ENCODE results near the gene MMP2. TPM values are rescaled to one million over a fixed set of nuclear protein-coding genes. Genes with fewer than 3 reads are reported as not detected.
A peak's percentile ranks its signal among the peaks of the same experiment; 100 is the strongest.

Gene MMP2
- total and polyA plus RNA-seq, 7 donors, result 16.0 to 60.9 (median 23.2) TPM

DNA sequence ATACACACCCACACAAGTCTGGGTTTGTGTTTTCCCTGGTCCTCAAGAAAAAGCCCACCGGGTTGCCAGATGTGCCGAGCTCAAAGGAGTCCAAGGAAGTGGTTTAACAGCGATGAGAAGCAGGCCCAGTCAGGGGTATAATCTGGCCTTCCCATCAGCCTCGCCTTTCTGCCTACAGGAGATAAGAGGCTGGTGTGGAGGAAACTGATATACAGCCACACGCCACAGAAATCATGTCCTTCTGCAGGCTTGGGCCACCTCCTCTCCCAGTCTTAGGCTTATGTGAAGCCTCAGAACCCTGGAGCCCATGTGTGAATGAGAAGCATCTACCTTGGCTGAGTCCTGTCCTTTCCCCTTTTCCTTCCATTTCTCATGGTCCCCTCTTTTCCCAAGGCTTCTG lies 43.6 kb upstream of the MMP2 start:
- Histone ChIP-seq H3K4me3 (no peak overlapping the region), H3K4me1 (no peaks in the 10 kb centered on the region), H3K9me3 (no peaks in the 10 kb centered on the region), H3K36me3 (ENCODE audit: insufficient read depth in 1 of 2, low read depth in 1 of 2) (no peaks in the 10 kb centered on the region), H3K27ac (no peak overlapping the region), H3K27me3 (ENCODE audit: insufficient read depth in 3 of 3, low read length in 2 of 3) (no peaks in the 10 kb centered on the region)
- ATAC-seq (no peak), DNase-seq (no peak)
- TF ChIP-seq, protein P1, sequence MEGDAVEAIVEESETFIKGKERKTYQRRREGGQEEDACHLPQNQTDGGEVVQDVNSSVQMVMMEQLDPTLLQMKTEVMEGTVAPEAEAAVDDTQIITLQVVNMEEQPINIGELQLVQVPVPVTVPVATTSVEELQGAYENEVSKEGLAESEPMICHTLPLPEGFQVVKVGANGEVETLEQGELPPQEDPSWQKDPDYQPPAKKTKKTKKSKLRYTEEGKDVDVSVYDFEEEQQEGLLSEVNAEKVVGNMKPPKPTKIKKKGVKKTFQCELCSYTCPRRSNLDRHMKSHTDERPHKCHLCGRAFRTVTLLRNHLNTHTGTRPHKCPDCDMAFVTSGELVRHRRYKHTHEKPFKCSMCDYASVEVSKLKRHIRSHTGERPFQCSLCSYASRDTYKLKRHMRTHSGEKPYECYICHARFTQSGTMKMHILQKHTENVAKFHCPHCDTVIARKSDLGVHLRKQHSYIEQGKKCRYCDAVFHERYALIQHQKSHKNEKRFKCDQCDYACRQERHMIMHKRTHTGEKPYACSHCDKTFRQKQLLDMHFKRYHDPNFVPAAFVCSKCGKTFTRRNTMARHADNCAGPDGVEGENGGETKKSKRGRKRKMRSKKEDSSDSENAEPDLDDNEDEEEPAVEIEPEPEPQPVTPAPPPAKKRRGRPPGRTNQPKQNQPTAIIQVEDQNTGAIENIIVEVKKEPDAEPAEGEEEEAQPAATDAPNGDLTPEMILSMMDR (IDR thresholded peaks at IDR 0.05), result no peak
- 80 to 84% (median 83%) methylated on average over 5 of the region's 5 CpGs for WGBS, 3 donors
- intact Hi-C loops (cut with DNase I), result no loop called here

DNA sequence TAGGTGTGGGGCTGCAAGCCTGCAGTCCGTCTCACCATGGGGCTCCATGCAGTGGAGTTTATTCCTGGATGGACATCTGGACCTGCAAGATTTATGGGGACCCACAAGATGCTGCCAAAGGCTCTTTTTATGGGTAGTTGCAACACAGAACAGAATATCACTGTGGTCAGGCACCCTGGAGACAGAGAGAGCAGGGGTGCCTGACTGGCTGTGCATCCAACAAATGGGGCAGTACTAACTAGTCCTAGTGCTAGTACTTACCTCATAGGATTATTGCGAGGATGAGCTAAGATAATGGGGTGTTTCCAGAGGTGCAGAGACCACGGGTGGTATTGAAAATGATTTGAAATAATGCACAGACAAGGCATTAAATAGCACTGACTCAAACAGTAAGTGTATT lies 42.4 kb upstream of the MMP2 start:
- TF ChIP-seq, protein P1 (IDR thresholded peaks at IDR 0.05), result no peak
- intact Hi-C loops (cut with DNase I), result no loop called here
- H3K27ac ChIP-seq, result no peak overlapping the region
- no peaks in the 10 kb centered on the region for H3K27me3 ChIP-seq (ENCODE audit: insufficient read depth in 3 of 3, low read length in 2 of 3)
- no peaks in the 10 kb centered on the region for H3K36me3 ChIP-seq (ENCODE audit: insufficient read depth in 1 of 2, low read depth in 1 of 2)
- H3K4me3 ChIP-seq, result no peak overlapping the region
- H3K9me3 ChIP-seq, result no peaks in the 10 kb centered on the region
- ATAC-seq (peak in 2 of 4 donors; percentile 13 to 49), DNase-seq (no peak)
- no peaks in the 10 kb centered on the region for H3K4me1 ChIP-seq
- WGBS, 3 donors, result 77 to 81% (median 81%) methylated on average over 3 of the region's 3 CpGs

DNA sequence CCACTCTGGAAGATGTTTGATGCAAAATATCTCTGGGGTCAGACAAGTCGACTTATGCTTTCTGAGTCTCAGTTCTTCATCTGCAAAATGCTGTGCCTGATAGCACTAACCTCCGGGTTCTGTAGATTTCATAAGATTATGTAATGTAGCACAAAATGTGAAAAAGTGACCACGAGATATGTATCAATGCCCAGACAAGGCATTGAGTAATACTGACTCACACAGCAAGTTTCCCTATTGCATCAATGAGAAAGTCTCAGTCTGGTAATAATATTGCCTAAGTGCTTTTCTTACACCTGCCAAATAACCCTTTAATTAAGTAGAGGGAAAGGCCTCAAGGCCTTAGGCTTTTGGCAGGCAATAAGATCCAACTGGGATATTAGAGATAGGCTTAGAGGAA lies 41.4 kb upstream of the MMP2 start:
- ATAC-seq, result peak; percentile 43 to 66 (median 50)
- Histone ChIP-seq H3K36me3 (ENCODE audit: insufficient read depth in 1 of 2, low read depth in 1 of 2) (no peaks in the 10 kb centered on the region), H3K9me3 (no peaks in the 10 kb centered on the region), H3K27me3 (ENCODE audit: insufficient read depth in 3 of 3, low read length in 2 of 3) (no peaks in the 10 kb centered on the region), H3K4me1 (no peaks in the 10 kb centered on the region), H3K27ac (no peak overlapping the region), H3K4me3 (no peak overlapping the region)
- 76 to 82% (median 77%) methylated on average over 3 of the region's 3 CpGs for WGBS, 3 donors
- no peak for DNase-seq
- TF ChIP-seq, protein P1 (IDR thresholded peaks at IDR 0.05), result no peak
- intact Hi-C loops (cut with DNase I), result no loop called here

DNA sequence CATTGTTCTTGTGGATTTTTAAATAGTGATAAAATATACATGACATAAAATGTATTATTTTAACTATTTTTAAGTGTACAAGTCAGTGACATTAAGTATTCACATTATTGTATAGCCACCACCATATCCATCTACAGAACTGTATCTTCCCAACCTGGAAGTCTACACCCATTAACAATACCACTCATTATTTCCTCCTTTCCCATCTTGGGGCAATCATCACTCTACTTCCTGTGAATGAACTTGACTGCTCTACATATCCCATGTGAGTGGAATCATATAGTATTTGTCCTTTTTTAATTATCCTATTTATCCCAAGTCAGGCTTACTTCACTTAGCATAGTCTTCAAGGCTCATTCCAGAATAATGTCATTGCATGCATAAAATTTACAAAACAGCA lies 40.7 kb upstream of the MMP2 start:
- no peak overlapping the region for H3K4me3 ChIP-seq
- H3K36me3 ChIP-seq (ENCODE audit: insufficient read depth in 1 of 2, low read depth in 1 of 2), result no peaks in the 10 kb centered on the region
- TF ChIP-seq, protein P1 (IDR thresholded peaks at IDR 0.05), result no peak
- no peak for ATAC-seq
- H3K27me3 ChIP-seq (ENCODE audit: insufficient read depth in 3 of 3, low read length in 2 of 3), result no peaks in the 10 kb centered on the region
- no peak for DNase-seq
- intact Hi-C loops (cut with DNase I), result no loop called here
- H3K4me1 ChIP-seq, result no peaks in the 10 kb centered on the region
- H3K27ac ChIP-seq, result no peak overlapping the region
- H3K9me3 ChIP-seq, result no peaks in the 10 kb centered on the region

DNA sequence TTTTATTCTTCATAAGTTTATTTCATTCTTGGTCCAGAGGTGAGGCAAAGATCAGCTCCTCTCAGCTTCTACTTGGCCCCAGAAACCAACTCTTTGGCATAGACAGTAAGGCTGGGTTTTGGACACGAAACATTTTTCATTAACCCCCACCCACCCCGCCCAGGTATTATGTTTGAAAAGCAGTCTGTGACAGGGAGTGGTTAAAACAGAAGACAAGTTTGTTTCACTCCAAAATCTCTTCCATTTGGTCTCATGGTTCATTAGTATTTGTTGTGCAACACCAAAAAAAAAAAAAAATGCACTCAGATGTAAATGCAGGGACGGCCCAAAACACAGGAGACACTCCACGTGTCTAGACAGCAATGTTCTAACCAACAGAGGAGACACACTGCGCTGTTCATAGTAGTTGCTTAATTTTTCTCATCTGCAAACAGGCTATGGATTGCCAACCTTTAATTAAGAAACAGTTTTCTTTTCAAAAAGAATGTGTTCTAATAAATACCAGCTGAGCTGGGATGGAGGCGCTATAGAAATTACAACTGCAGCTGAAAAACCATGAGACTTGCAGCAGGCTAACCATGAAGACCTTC lies 39.8 kb upstream of the MMP2 start:
- peak; percentile 34 to 70 (median 51) for ATAC-seq
- TF ChIP-seq, protein P1 (IDR thresholded peaks at IDR 0.05), result no peak

More for the DNA sequence above, 39.8 kb upstream of the MMP2 start:
- H3K27me3 ChIP-seq (ENCODE audit: insufficient read depth in 3 of 3, low read length in 2 of 3), result no peaks in the 10 kb centered on the region
- intact Hi-C loops (cut with DNase I), result no loop called here
- H3K9me3 ChIP-seq, result no peaks in the 10 kb centered on the region
- H3K27ac ChIP-seq, result no peak overlapping the region
- H3K4me3 ChIP-seq, result no peak overlapping the region
- WGBS, 3 donors, result 70 to 78% (median 74%) methylated on average over 6 of the region's 6 CpGs
- H3K36me3 ChIP-seq (ENCODE audit: insufficient read depth in 1 of 2, low read depth in 1 of 2), result no peaks in the 10 kb centered on the region
- no peaks in the 10 kb centered on the region for H3K4me1 ChIP-seq
- no peak for DNase-seq
